SU-DHL-6 (cell line): ENCODE measurements around the gene ANKRD44.

Source experiments
- EZH2phosphoT487 ChIP-seq: fragments of 200-600 bp; sonication (generic), shearing (Covaris generic); conservative IDR thresholded peaks from 2 replicates; pipeline ENCODE4 v1.6.1; 2018; ENCODE audit warnings: mild to moderate bottlenecking, antibody characterized with exemption, low read length, moderate library complexity, mixed read lengths
- TF ChIP-seq, protein P1 (sequence below): fragments of 200-600 bp; sonication (generic); IDR thresholded peaks from one replicate; pipeline ENCODE4 v1.5.1; 2017; ENCODE audit warnings: antibody characterized with exemption, mild to moderate bottlenecking, low read length, moderate library complexity; ENCODE audit not compliant: insufficient read depth, poor library complexity, severe bottlenecking

DNA sequence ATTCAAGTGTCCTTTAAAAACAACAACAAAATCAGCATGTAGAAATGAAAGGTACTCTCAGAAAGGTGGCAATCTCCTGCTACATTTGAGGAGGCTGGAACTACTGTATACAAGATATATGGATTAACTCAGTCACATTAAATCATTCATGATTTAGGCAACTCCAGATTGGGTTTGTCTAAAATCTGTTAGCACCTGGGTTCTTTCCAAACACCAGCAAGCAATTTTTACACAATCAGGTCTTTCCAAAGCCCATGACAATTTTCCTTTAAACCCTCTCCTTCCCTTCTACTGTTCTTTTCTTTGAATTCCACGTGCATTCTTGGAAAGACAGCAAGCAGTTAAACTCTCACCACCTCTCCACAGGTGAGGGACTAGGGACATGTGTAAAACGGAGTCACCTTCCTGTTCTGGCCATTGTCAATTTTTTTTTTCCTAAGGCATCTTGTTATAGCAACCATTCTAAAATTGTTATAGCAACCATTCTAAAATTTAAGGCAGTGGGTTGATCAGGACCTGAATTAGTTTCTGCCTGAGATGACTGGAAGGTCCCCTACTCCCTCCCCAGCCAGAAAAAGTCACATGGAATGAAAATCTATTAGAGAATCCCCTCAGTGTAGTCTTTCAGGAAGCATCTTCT, 113.9 kb downstream of the ANKRD44 start:
- TF ChIP-seq, protein P1, sequence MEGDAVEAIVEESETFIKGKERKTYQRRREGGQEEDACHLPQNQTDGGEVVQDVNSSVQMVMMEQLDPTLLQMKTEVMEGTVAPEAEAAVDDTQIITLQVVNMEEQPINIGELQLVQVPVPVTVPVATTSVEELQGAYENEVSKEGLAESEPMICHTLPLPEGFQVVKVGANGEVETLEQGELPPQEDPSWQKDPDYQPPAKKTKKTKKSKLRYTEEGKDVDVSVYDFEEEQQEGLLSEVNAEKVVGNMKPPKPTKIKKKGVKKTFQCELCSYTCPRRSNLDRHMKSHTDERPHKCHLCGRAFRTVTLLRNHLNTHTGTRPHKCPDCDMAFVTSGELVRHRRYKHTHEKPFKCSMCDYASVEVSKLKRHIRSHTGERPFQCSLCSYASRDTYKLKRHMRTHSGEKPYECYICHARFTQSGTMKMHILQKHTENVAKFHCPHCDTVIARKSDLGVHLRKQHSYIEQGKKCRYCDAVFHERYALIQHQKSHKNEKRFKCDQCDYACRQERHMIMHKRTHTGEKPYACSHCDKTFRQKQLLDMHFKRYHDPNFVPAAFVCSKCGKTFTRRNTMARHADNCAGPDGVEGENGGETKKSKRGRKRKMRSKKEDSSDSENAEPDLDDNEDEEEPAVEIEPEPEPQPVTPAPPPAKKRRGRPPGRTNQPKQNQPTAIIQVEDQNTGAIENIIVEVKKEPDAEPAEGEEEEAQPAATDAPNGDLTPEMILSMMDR = no peak
- TF ChIP-seq EZH2phosphoT487 = no peak
